CD14-positive monocyte (primary cell): ENCODE measurements around the gene ASPA. TPM values are rescaled to one million over a fixed set of nuclear protein-coding genes. Genes with fewer than 3 reads are reported as not detected.
A peak's percentile ranks its signal among the peaks of the same experiment; 100 is the strongest.
"Not testable (repeated sequence)": the region's sequence is repeated elsewhere in the genome, so short reads cannot be mapped to it uniquely, and the experiment has no call there.

Experiments
- DNase-seq, 3 donors: peaks; one replicate each; pipeline ENCODE4 v3.0.0-alpha.2; 2011 to 2022
- H2AFZ ChIP-seq: 2 replicates; pipeline ENCODE4 v1.6.0; 2012; ENCODE audit warnings: mild to moderate bottlenecking, low read depth, low read length, inconsistent platforms; ENCODE audit not compliant: insufficient read depth, poor library complexity, severe bottlenecking
- H3K27ac ChIP-seq, 2 donors: 1 replicate in 1 of 2; 2 replicates in 1 of 2; pipeline ENCODE4 v1.5.1; 2012 to 2013; ENCODE audit warnings: low read length in 2 of 2, control low read depth in 1 of 2, inconsistent platforms in 1 of 2, low read depth in 1 of 2, mild to moderate bottlenecking in 1 of 2
- H3K27me3 ChIP-seq, 2 donors: one replicate each; pipeline versions ENCODE4 v1.6.0 to v1.6.1; 2011 to 2013; ENCODE audit warnings: low read length in 2 of 2; ENCODE audit not compliant: control insufficient read depth in 2 of 2, insufficient read depth in 2 of 2
- H3K36me3 ChIP-seq, 2 donors: replicated peaks in 1 of 2; 1 replicate in 1 of 2; 2 replicates in 1 of 2; pipeline versions ENCODE4 v1.5.1 to v1.6.1; 2012 to 2013; ENCODE audit warnings: low read length in 2 of 2, control low read depth in 1 of 2, inconsistent platforms in 1 of 2, mild to moderate bottlenecking in 1 of 2; ENCODE audit not compliant: insufficient read depth in 2 of 2, control insufficient read depth in 1 of 2
- H3K4me1 ChIP-seq, 2 donors: 1 replicate in 1 of 2; 2 replicates in 1 of 2; pipeline versions ENCODE4 v1.5.1 to v1.6.1; 2012 to 2013; ENCODE audit warnings: low read length in 2 of 2, control low read depth in 1 of 2, inconsistent platforms in 1 of 2, mild to moderate bottlenecking in 1 of 2, moderate library complexity in 1 of 2; ENCODE audit not compliant: insufficient read depth in 2 of 2, control insufficient read depth in 1 of 2
- H3K4me2 ChIP-seq: replicated peaks from 2 replicates; pipeline ENCODE3; 2012; ENCODE audit warnings: low read length, moderate library complexity, mild to moderate bottlenecking; ENCODE audit not compliant: poor library complexity, severe bottlenecking; ENCODE audit errors: extremely low read depth
- H3K4me3 ChIP-seq, 3 experiments: fragments of 200-600 bp in 1 of 3; sonication (generic) in 1 of 3; replicated peaks in 1 of 3; 1 replicate in 2 of 3; 2 replicates in 1 of 3; pipeline ENCODE4 v1.5.1; 2011 to 2013; ENCODE audit warnings: low read length in 3 of 3, mild to moderate bottlenecking in 3 of 3, control low read depth in 2 of 3, low read depth in 2 of 3, inconsistent platforms in 1 of 3, moderate library complexity in 1 of 3
- H3K79me2 ChIP-seq: 2 replicates; pipeline ENCODE4 v1.6.0; 2012; ENCODE audit warnings: mild to moderate bottlenecking, control low read depth, inconsistent platforms, low read length, moderate library complexity; ENCODE audit not compliant: insufficient read depth
- H3K9ac ChIP-seq: 2 replicates; pipeline ENCODE4 v1.6.0; 2017; ENCODE audit warnings: low read length, mild to moderate bottlenecking; ENCODE audit not compliant: insufficient read depth, poor library complexity, severe bottlenecking
- H3K9me3 ChIP-seq, 2 donors: replicated peaks in 1 of 2; 1 replicate in 1 of 2; 2 replicates in 1 of 2; pipeline versions ENCODE4 v1.5.1 to v1.6.1; 2012 to 2013; ENCODE audit warnings: low read length in 2 of 2, control low read depth in 1 of 2; ENCODE audit not compliant: control insufficient read depth in 1 of 2, insufficient read depth in 1 of 2
- H4K20me1 ChIP-seq: 2 replicates; pipeline ENCODE4 v1.6.0; 2012; ENCODE audit warnings: mild to moderate bottlenecking, low read length, control low read depth, moderate library complexity; ENCODE audit not compliant: insufficient read depth
- H3K27ac Mint-ChIP-seq, 7 donors: one replicate each; pipeline ENCODE4 v1.8.0; 2020; ENCODE audit warnings: mild to moderate bottlenecking in 7 of 7, mixed read lengths in 7 of 7, moderate library complexity in 6 of 7, inconsistent platforms in 2 of 7
- H3K27me3 Mint-ChIP-seq, 3 donors: one replicate each; pipeline ENCODE4 v1.8.0; 2021 to 2022; ENCODE audit warnings: low read depth in 3 of 3, mild to moderate bottlenecking in 3 of 3, mixed read lengths in 3 of 3, moderate library complexity in 3 of 3, inconsistent platforms in 1 of 3
- H3K36me3 Mint-ChIP-seq, 2 donors: one replicate each; pipeline ENCODE4 v1.8.0; 2020; ENCODE audit warnings: mixed read lengths in 2 of 2, inconsistent platforms in 1 of 2, mild to moderate bottlenecking in 1 of 2
- H3K4me1 Mint-ChIP-seq: one replicate; pipeline ENCODE4 v1.8.0; 2020; ENCODE audit warnings: mild to moderate bottlenecking, mixed read lengths
- H3K4me3 Mint-ChIP-seq, 2 donors: one replicate each; pipeline ENCODE4 v1.8.0; 2020; ENCODE audit warnings: mild to moderate bottlenecking in 2 of 2, mixed read lengths in 2 of 2, moderate library complexity in 1 of 2
- H3K9me3 Mint-ChIP-seq, 7 donors: one replicate each; pipeline ENCODE4 v1.8.0; 2020 to 2022; ENCODE audit warnings: mixed read lengths in 7 of 7, mild to moderate bottlenecking in 6 of 7, moderate library complexity in 6 of 7, inconsistent platforms in 2 of 7
- WGBS: methylation state at CpG from one replicate; pipeline ENCODE4 v1.1.5; 2013; ENCODE audit warnings: missing lambda C conversion rate; ENCODE audit not compliant: insufficient coverage; 5-methylcytosine and 5-hydroxymethylcytosine counted together
- intact Hi-C, 2 donors: fragments of 100-400 bp; cut with micrococcal nuclease; formaldehyde crosslinking; loops; one replicate each; pipeline versions ENCODE4 v1.15.0 to v1.15.1; 2023
- polyA plus RNA-seq, 3 donors: library from polyadenylated mRNA; depleted of rRNA in 1 of 3; unstranded in 2 of 3; stranded (reverse) in 1 of 3; fragments of 300-500 nt in 2 of 3; fragments of >200 nt in 1 of 3; fragmentation: Illumina TruSeq in 2 of 3; gene quantifications; 1 replicate in 2 of 3; 2 replicates in 1 of 3; pipeline ENCODE4 v1.2.3, GENCODE V29; 2012 to 2021
- TF ChIP-seq, protein P1 (sequence below): fragments of 200-600 bp; IDR thresholded peaks from one replicate; pipeline ENCODE4 v1.8.0; 2022; ENCODE audit warnings: antibody characterized with exemption, mild to moderate bottlenecking

The ASPA gene
- polyA plus RNA-seq, 3 donors = not detected

DNA sequence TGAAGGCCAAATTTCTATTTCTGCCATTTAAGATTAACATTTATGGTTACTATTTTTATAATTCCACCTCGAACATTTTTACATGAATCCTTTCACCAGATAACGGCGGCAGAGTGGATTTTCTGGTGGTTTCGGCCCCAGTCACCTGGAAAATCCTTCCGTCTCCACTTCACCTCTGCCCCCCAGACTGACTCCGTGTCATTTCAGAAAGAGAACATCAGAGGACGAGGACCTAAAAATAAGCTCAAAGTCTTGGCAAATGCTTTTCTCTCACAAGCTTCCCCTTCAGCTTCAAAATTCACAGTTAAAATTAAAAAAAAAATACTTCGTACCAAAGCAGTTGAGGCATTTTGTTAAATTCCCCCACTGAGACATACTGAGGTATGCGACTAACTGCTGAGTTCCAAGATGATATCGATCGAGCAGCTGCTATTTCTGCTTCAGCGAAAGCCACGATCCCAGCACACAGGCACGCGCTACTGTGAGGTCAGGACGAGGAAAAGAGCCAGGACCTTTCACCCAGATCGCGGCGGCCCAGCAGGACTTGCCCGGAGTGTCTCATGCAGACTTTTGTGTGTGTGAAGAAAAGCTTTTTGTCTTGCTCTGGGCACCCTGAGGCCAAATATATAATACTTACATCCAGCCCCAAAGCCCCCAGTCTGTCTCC, 36.8 kb downstream of the ASPA start:
- no peak for DNase-seq
- 87% methylated on average over 19 of the region's 20 CpGs for WGBS

DNA sequence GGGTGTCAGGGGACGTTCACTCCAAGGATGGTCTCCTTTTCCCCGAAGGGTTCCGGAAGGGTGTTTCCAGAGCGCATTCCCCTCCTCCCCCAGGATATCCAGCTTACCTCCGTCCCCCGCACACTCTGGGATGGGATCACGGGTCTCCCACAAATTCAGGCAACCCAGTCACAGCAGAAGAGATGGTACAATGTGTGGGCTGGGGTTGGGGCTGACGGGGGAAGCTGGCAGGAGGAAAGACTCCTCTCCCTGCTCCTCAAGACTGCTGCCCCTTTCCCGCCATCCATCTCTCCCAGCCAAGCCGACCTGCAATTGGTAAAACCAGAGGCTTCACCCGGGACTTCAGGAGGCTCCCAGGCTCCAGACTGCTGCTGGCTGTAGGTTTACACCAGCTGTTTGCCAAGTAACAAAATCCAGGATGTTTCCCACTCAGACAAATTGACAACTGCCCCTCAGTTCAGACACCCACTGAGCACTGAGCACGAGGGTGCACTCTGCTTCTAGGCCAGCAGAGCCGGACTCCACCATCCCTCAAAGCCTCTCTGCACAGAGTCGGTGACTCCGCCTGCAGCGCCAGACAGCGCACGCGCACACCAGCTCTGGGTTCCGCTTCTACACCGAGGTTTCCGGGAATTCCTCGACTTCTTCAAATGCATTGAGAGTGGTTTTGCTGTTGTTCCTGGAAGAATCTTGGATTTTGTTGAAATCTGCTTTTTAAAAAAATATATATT, 37.7 kb downstream of the ASPA start:
- Histone ChIP-seq H3K9ac (no peak overlapping the region), H2AFZ (no peak overlapping the region), H3K27me3 (no peaks in the 10 kb centered on the region), H3K4me3 (no peak overlapping the region), H3K9me3 (no peaks in the 10 kb centered on the region), H3K4me1 (no peaks in the 10 kb centered on the region), H4K20me1 (no peaks in the 10 kb centered on the region), H3K36me3 (no peaks in the 10 kb centered on the region), H3K27ac (no peak overlapping the region), H3K79me2 (no peaks in the 10 kb centered on the region), H3K4me2 (no peak overlapping the region)
- intact Hi-C loops = no loop called here
- H3K4me1 Mint-ChIP-seq = no peaks in the 10 kb centered on the region
- TF ChIP-seq, protein P1, sequence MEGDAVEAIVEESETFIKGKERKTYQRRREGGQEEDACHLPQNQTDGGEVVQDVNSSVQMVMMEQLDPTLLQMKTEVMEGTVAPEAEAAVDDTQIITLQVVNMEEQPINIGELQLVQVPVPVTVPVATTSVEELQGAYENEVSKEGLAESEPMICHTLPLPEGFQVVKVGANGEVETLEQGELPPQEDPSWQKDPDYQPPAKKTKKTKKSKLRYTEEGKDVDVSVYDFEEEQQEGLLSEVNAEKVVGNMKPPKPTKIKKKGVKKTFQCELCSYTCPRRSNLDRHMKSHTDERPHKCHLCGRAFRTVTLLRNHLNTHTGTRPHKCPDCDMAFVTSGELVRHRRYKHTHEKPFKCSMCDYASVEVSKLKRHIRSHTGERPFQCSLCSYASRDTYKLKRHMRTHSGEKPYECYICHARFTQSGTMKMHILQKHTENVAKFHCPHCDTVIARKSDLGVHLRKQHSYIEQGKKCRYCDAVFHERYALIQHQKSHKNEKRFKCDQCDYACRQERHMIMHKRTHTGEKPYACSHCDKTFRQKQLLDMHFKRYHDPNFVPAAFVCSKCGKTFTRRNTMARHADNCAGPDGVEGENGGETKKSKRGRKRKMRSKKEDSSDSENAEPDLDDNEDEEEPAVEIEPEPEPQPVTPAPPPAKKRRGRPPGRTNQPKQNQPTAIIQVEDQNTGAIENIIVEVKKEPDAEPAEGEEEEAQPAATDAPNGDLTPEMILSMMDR = no peak
- peaks cover 0 to 9% (median 0%) of the 10 kb centered on the region in 3 donors for H3K27me3 Mint-ChIP-seq
- no peaks in the 10 kb centered on the region for H3K36me3 Mint-ChIP-seq
- DNase-seq = no peak
- 88% methylated on average over 5 of the region's 23 CpGs for WGBS
- no peak overlapping the region for H3K27ac Mint-ChIP-seq
- peak overlapping the region in 1 of 2 donors; percentile 24 for H3K4me3 Mint-ChIP-seq
- peaks cover 0 to 5% (median 2%) of the 10 kb centered on the region in 7 donors for H3K9me3 Mint-ChIP-seq

More for the DNA sequence above, 36.8 kb downstream of the ASPA start:
- no peaks in the 10 kb centered on the region for H4K20me1 ChIP-seq
- H3K4me1 Mint-ChIP-seq = no peaks in the 10 kb centered on the region
- intact Hi-C loops = no loop called here
- TF ChIP-seq, protein P1 = no peak
- H3K27ac Mint-ChIP-seq = no peak overlapping the region
- no peak overlapping the region for H3K4me2 ChIP-seq
- no peaks in the 10 kb centered on the region for H3K36me3 Mint-ChIP-seq
- H3K79me2 ChIP-seq = no peaks in the 10 kb centered on the region
- H3K4me3 ChIP-seq = no peak overlapping the region
- H3K27me3 ChIP-seq = no peaks in the 10 kb centered on the region
- H3K36me3 ChIP-seq = no peaks in the 10 kb centered on the region
- H3K9me3 ChIP-seq = no peaks in the 10 kb centered on the region
- H3K27ac ChIP-seq = no peak overlapping the region
- peak overlapping the region in 1 of 2 donors; percentile 24 for H3K4me3 Mint-ChIP-seq
- peaks cover 0 to 8% (median 0%) of the 10 kb centered on the region in 3 donors for H3K27me3 Mint-ChIP-seq
- H3K9me3 Mint-ChIP-seq = peaks cover 0 to 5% (median 1%) of the 10 kb centered on the region in 7 donors
- no peaks in the 10 kb centered on the region for H3K4me1 ChIP-seq
- no peak overlapping the region for H3K9ac ChIP-seq
- H2AFZ ChIP-seq = no peak overlapping the region

DNA sequence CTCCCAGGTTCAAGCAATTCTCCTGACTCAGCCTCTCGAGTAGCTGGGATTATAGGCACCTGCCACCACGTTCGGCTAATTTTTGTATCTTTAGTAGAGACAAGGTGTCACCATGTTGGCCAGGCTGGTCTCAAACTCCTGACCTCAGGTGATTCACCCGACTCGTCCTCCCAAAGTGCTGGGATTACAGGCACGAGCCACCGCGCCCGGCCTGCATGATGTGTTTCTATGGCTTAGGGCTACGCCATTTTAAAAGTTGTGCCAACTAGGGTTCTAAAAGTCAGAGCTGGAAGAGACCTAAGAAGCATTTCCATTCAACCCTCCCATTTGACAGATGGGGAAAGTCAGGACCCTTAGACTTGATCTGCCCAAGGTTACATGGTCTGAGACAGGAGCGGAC, 38.4 kb downstream of the ASPA start:
- H3K9me3 ChIP-seq, H3K4me3 ChIP-seq, H3K9me3 Mint-ChIP-seq, H2AFZ ChIP-seq, H3K27ac ChIP-seq, H3K4me2 ChIP-seq, H3K27me3 Mint-ChIP-seq, H4K20me1 ChIP-seq, H3K36me3 ChIP-seq, H3K27me3 ChIP-seq, H3K9ac ChIP-seq, intact Hi-C loops, H3K36me3 Mint-ChIP-seq, H3K79me2 ChIP-seq, H3K4me3 Mint-ChIP-seq, DNase-seq, H3K4me1 Mint-ChIP-seq, H3K4me1 ChIP-seq: not testable (repeated sequence)
- peak overlapping the region in 1 of 7 donors; percentile 11 for H3K27ac Mint-ChIP-seq
- WGBS = 87% methylated on average over 6 of the region's 11 CpGs
